HG02763 (cell line): ENCODE data around the gene NABP1.

Source experiments
- ATAC-seq: cut with Tn5 transposase; IDR thresholded peaks from one replicate; pipeline ENCODE4 v1.9.1; 2021; ENCODE audit warnings: mild to moderate bottlenecking, moderate library complexity; ENCODE audit not compliant: unreplicated experiment

Gene NABP1

GRCh38 chr2:191678437-191679100, 633 bp downstream of the NABP1 start:
- peak; percentile 4 for ATAC-seq

GRCh38 chr2:191679818-191680600, 2.1 kb downstream of the NABP1 start:
- peak; percentile 25 for ATAC-seq

GRCh38 chr2:191680639-191681038, 2.7 kb downstream of the NABP1 start:
- ATAC-seq = no peak

GRCh38 chr2:191682126-191682525, 4.2 kb downstream of the NABP1 start:
- no peak for ATAC-seq

- ATAC-seq = no peak
Measured at GRCh38 chr2:191686066-191686465, 8.1 kb downstream of the NABP1 start.

GRCh38 chr2:191686729-191687128, 8.8 kb downstream of the NABP1 start:
- ATAC-seq = no peak

GRCh38 chr2:191687867-191688266, 9.9 kb downstream of the NABP1 start:
- no peak for ATAC-seq

GRCh38 chr2:191688934-191689695, 11.2 kb downstream of the NABP1 start:
- no peak for ATAC-seq

GRCh38 chr2:191690327-191690726, 12.4 kb downstream of the NABP1 start:
- ATAC-seq = no peak

GRCh38 chr2:191691016-191691735, 13.2 kb downstream of the NABP1 start:
- ATAC-seq = peak; percentile 69

- no peak for ATAC-seq
Measured at GRCh38 chr2:191691898-191692297, 14.0 kb downstream of the NABP1 start.

- ATAC-seq = no peak
Measured at GRCh38 chr2:191692502-191693115, 14.7 kb downstream of the NABP1 start.

GRCh38 chr2:191693166-191693565, 15.2 kb downstream of the NABP1 start:
- ATAC-seq = no peak

GRCh38 chr2:191693778-191694177, 15.8 kb downstream of the NABP1 start:
- no peak for ATAC-seq

- ATAC-seq = no peak
Measured at GRCh38 chr2:191696001-191696400, 18.1 kb downstream of the NABP1 start.

GRCh38 chr2:191696966-191697365, 19.0 kb downstream of the NABP1 start:
- ATAC-seq = no peak

- ATAC-seq = no peak
Measured at GRCh38 chr2:191697870-191698269, 19.9 kb downstream of the NABP1 start.

GRCh38 chr2:191699341-191699945, 21.5 kb downstream of the NABP1 start:
- no peak for ATAC-seq

- ATAC-seq = no peak
Measured at GRCh38 chr2:191701029-191701428, 23.1 kb downstream of the NABP1 start.

GRCh38 chr2:191701696-191702095, 23.8 kb downstream of the NABP1 start:
- ATAC-seq = no peak
